MCF 10A (cell line): ENCODE measurements around the gene PDRG1. TPM values are rescaled to one million over a fixed set of nuclear protein-coding genes. Genes with fewer than 3 reads are reported as not detected.

Source experiments
- BruUV-seq: library from RNA; stranded (reverse); fragments of 400-500 nt; replicated peaks from 2 replicates; lab custom pipeline; 2021; lab: Mats Ljungman, UMichigan
- CTCF ChIA-PET: fragments of 300-600 bp; sonication (Branson Sonifier 250); formaldehyde crosslinking; extraction: SDS; loops from one replicate; lab custom pipeline; 2021; ENCODE audit warnings: antibody characterized with exemption, inconsistent platforms; lab: Yijun Ruan, JAX
- POLR2A ChIA-PET: fragments of 300-600, 350-650 bp; sonication (Branson Sonifier 250); formaldehyde crosslinking; extraction: SDS; loops from one replicate; lab custom pipeline; 2020; ENCODE audit warnings: antibody characterized with exemption, inconsistent platforms; lab: Yijun Ruan, JAX
- DNase-seq: peaks from one replicate; pipeline ENCODE4 v3.0.0-alpha.2; 2018; ENCODE audit not compliant: unreplicated experiment
- H3K27ac Mint-ChIP-seq: one replicate; pipeline ENCODE4 v1.8.0; 2022; ENCODE audit warnings: mild to moderate bottlenecking, low read depth, mixed read lengths; ENCODE audit not compliant: unreplicated experiment
- H3K27me3 Mint-ChIP-seq: one replicate; pipeline ENCODE4 v1.8.0; 2022; ENCODE audit warnings: mixed read lengths; ENCODE audit not compliant: insufficient read depth, unreplicated experiment
- H3K36me3 Mint-ChIP-seq: one replicate; pipeline ENCODE4 v1.8.0; 2022; ENCODE audit warnings: mild to moderate bottlenecking, moderate library complexity, mixed read lengths; ENCODE audit not compliant: insufficient read depth, unreplicated experiment
- H3K4me1 Mint-ChIP-seq: one replicate; pipeline ENCODE4 v1.8.0; 2022; ENCODE audit warnings: mixed read lengths; ENCODE audit not compliant: insufficient read depth, unreplicated experiment
- H3K4me3 Mint-ChIP-seq: one replicate; pipeline ENCODE4 v1.8.0; 2022; ENCODE audit warnings: mild to moderate bottlenecking, moderate library complexity, mixed read lengths; ENCODE audit not compliant: unreplicated experiment
- H3K9me3 Mint-ChIP-seq: one replicate; pipeline ENCODE4 v1.8.0; 2022; ENCODE audit warnings: mixed read lengths; ENCODE audit not compliant: unreplicated experiment
- CTCF ChIP-seq: fragments of 200-600 bp; IDR thresholded peaks from one replicate; pipeline ENCODE4 v1.8.0; 2022; ENCODE audit warnings: antibody characterized with exemption, mild to moderate bottlenecking; ENCODE audit not compliant: unreplicated experiment
- intact Hi-C: fragments of 100-400 bp; cut with micrococcal nuclease; formaldehyde crosslinking; loops from 2 replicates; pipeline ENCODE4 v1.14.1; 2022
- total RNA-seq: library from RNA; stranded (reverse); gene quantifications from 2 replicates; pipeline ENCODE4 v1.2.3, GENCODE V29; 2022

The PDRG1 gene
- total RNA-seq, 1 experiment from 2014 or later: 16.3 TPM

GRCh38 chr20:31945319-31945718 is 6.5 kb downstream of the PDRG1 start:
- ChIA-PET POLR2A (interaction anchor here (0.6 kb wide), 1 partner anchor 8 kb away, joined by 3 read pairs; no protein-coding TSS in a partner anchor), CTCF (interaction anchor here (0.8 to 2.3 kb wide), 2 partner anchors 93 to 320 kb away, joined by 3 to 13 read pairs; no protein-coding TSS in a partner anchor)
- intact Hi-C loops: no loop called here
- Mint-ChIP-seq H3K4me3 (no peak overlapping the region), H3K4me1 (peaks cover 6% of the 10 kb centered on the region), H3K27me3 (no peaks in the 10 kb centered on the region), H3K36me3 (peaks cover 45% of the 10 kb centered on the region), H3K9me3 (no peaks in the 10 kb centered on the region), H3K27ac (no peak overlapping the region)
- no TSS peak for BruUV-seq
- no peak for TF ChIP-seq CTCF
- no peak for DNase-seq

- H3K36me3 Mint-ChIP-seq: peaks cover 25% of the 10 kb centered on the region
- BruUV-seq: no TSS peak
- no peak for TF ChIP-seq CTCF
- intact Hi-C loops: no loop called here
- no peak for DNase-seq
- H3K27ac Mint-ChIP-seq: no peak overlapping the region
- no peak overlapping the region for H3K4me3 Mint-ChIP-seq
- CTCF ChIA-PET: interaction anchor here (0.6 to 2.0 kb wide), 4 partner anchors 9 to 260 kb away, joined by 3 to 15 read pairs (median 3); partner anchors contain the start of gene PDRG1
- H3K4me1 Mint-ChIP-seq: no peaks in the 10 kb centered on the region
- POLR2A ChIA-PET: no interaction called here
- H3K27me3 Mint-ChIP-seq: no peaks in the 10 kb centered on the region
- H3K9me3 Mint-ChIP-seq: no peaks in the 10 kb centered on the region
Observed at GRCh38 chr20:31943052-31943471, 8.8 kb downstream of the PDRG1 start.

GRCh38 chr20:31939661-31940060 is 12.2 kb downstream of the PDRG1 start:
- Mint-ChIP-seq H3K4me3 (no peak overlapping the region), H3K9me3 (no peaks in the 10 kb centered on the region), H3K36me3 (no peaks in the 10 kb centered on the region), H3K27me3 (no peaks in the 10 kb centered on the region), H3K27ac (no peak overlapping the region), H3K4me1 (no peaks in the 10 kb centered on the region)
- BruUV-seq: no TSS peak
- ChIA-PET CTCF (interaction anchor here (0.8 to 2.1 kb wide), 2 partner anchors 13 to 151 kb away, joined by 3 to 6 read pairs; no protein-coding TSS in a partner anchor), POLR2A (no interaction called here)
- no peak for TF ChIP-seq CTCF
- intact Hi-C loops: no loop called here
- no peak for DNase-seq

GRCh38 chr20:31937820-31938219 is 14.0 kb downstream of the PDRG1 start:
- no TSS peak for BruUV-seq
- intact Hi-C loops: no loop called here

More at GRCh38 chr20:31937820-31938219, 14.0 kb downstream of the PDRG1 start:
- ChIA-PET POLR2A (interaction anchor here (0.6 kb wide), 1 partner anchor 8 kb away, joined by 3 read pairs; no protein-coding TSS in a partner anchor), CTCF (interaction anchor here (0.6 to 2.7 kb wide), 8 partner anchors 9 to 800 kb away, joined by 3 to 12 read pairs (median 3); partner anchors contain the start of gene PDRG1)
- Mint-ChIP-seq H3K4me1 (no peaks in the 10 kb centered on the region), H3K27me3 (no peaks in the 10 kb centered on the region), H3K27ac (no peak overlapping the region), H3K4me3 (no peak overlapping the region), H3K36me3 (no peaks in the 10 kb centered on the region), H3K9me3 (no peaks in the 10 kb centered on the region)
- TF ChIP-seq CTCF: no peak
- DNase-seq: no peak
